Glomerular visceral epithelial cell (primary cell): ENCODE results near the gene SYNE2.
"Not testable (repeated sequence)": the region's sequence is repeated elsewhere in the genome, so short reads cannot be mapped to it uniquely, and the experiment has no call there.

Experiments
- DNase-seq: peaks from one replicate; pipeline ENCODE4 v3.0.0-alpha.2; 2016; ENCODE audit errors: extremely low spot score

Gene SYNE2

GRCh38 chr14:63869940-63870752 lies 17.3 kb downstream of the SYNE2 start:
- not testable (repeated sequence) for DNase-seq

DNA sequence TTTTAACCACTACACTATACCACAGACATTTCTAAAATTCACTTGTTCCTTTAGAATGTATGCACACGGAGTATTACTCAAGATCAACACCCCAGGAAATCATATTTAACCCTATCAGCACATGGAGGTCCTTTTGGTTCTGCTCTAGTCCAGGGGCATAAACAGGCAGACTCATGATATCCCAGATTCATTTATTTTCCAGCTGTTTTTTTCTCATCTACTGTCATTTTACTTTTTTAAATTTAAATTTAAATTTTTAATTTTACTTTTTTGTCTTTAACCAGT lies 17.9 kb downstream of the SYNE2 start:
- DNase-seq = not testable (repeated sequence)

DNA sequence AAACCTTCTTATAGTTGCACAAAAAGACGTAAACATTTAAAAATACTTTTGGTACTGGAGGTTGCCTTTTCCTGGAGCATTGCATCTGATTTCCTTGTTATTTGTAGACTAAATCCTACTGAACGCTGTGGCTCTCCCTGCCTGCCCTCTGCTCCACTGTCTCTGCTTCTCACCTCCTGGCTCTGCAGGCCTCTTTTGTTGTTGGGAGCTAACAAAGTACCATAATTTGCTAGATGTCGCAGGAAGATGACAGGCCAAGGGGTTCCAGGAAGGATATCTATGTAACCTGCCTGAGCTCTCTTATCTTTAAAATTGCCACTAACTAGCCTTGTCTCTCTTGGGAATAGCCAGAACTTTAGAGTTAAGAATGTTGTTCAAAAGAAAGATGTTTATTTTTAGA lies 21.4 kb downstream of the SYNE2 start:
- no peak for DNase-seq

DNA sequence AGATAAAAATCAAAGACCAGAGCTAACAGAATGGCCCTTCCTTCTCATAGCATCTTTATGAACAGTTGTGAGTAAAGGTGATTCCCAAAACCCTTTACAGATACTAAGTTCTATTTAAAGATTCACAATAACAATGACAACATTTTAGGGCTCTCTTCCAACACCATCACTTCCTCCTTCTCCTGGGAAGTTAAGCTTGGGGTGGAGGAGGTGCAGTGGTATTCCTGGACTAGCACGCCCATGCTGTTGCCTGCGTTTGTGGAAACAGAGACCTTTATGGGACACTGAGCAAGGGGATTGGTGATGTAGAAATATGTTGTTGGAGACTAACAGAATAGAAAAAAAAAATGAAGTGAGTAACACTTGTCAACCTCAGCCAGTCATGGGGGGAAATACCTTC lies 22.5 kb downstream of the SYNE2 start:
- DNase-seq = peak; percentile 86

DNA sequence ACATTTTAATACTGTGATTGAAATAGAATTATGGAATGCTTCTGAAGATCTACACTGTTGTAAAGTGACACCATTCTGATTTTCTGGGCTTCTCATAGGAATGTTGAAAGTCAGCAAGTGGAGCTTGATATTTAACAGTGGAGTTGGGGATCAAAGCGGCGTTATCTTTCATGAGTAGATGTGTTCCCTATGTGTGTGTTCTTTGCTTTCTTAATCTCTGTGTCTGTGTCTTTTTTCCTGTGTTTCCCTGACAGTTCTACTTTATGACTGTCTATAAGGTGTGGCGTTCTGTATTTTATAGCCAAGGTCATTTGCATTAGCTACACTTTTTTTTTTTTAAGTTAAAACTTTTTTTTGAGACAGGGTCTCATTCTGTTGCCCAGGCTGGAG lies 24.7 kb downstream of the SYNE2 start:
- no peak for DNase-seq

DNA sequence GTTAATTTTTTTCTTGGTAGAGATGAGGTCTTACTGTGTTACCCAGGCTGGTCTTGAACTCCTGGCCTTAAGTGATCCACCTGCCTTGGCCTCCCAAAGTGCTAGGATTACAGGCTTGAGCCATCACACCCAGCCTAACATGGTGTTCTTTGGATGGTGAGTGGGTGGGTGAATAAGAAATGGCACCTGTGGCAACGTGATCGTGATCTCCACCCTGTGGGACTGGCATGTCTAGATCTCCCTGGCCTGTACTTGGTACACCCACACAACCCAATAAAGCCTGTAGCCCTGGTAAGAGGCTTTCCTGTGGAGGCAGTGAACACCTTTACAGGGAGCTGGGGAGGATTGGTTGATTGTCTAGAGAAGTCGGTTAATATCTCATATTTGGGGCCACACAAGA lies 25.2 kb downstream of the SYNE2 start:
- no peak for DNase-seq

DNA sequence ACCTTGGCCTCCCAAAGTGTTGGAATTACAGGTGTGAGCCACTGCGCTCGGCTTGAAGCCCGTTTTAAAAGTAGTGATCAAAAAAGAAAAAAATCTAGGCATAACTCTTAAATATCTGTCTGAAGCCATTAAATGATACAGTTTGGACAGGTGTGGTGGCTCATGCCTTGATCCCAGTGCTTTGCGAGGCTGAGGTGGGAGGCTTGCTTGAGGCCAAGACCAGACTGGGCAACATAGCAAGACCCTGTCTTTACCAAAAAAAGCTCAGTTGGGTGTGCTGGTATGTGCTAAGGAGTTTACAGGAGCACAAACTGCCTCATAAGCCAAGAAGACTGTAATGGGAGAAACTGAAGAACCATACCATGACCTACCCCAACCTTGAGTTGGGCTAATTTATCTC lies 26.0 kb downstream of the SYNE2 start:
- no peak for DNase-seq

DNA sequence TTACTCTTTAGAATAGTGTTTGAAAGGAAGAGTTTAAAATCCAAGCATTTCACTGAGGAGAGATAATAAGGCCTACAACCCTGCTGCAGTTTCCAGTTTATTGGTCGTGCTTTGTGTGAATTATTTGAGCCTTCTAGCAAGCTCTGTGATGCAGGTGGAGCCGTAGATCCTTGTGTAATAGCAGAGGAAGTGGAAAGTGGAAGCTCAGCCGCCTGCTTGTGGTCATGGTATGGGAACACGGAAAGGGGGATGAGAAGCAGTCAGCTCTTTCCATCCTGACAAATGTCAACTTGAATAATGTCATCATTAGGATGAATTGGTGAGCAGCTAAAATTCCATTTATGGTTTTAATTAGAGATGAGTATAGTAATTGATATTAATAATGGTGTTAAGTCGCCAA lies 29.1 kb downstream of the SYNE2 start:
- no peak for DNase-seq

- no peak for DNase-seq
Observed at GRCh38 chr14:63887899-63888298, 35.1 kb downstream of the SYNE2 start.

DNA sequence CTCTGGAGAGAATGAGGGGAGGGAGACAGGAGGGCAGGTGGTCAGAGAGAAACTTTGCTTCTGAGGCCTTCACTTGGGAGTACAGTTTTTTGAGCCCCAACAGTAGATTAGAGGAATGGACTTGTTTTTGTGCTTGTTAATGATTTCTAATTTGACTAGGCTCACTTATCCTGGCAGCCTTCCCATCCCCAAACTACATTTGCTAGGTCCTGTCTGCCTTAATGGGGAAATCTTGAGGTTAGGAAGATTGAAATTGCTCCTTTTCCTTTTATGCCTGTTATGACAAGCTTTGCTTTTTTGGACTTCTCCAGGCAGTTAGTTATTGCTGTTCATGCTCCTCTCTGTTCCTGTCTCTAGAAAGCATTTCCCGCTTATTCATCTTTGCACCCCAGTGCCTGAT lies 37.7 kb downstream of the SYNE2 start:
- peak; percentile 63 for DNase-seq

- no peak for DNase-seq
Observed at GRCh38 chr14:63891148-63891975, 38.6 kb downstream of the SYNE2 start.

DNA sequence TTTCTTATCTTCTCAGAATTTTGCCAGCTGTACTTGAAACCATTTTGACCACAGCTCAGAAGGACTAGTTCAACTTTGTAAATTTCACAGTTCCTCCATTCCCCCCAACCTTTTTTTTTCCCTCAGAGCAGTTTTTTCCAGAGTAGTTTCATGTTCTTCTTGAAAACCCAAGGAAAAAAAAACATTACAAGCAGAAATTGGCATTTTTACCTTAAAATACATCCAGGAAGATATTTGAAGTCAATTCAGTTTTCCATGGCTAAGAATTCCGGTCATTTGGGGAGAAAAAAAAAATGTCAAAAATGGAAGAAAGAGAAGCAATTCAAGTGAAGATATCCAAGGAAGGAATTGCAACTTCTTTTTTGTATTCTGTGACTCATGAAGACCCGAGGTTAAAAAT lies 39.5 kb downstream of the SYNE2 start:
- DNase-seq = no peak

- DNase-seq = peak; percentile 75
Observed at GRCh38 chr14:63893701-63894458, 41.1 kb downstream of the SYNE2 start.

GRCh38 chr14:63895510-63895909 lies 42.7 kb downstream of the SYNE2 start:
- no peak for DNase-seq

DNA sequence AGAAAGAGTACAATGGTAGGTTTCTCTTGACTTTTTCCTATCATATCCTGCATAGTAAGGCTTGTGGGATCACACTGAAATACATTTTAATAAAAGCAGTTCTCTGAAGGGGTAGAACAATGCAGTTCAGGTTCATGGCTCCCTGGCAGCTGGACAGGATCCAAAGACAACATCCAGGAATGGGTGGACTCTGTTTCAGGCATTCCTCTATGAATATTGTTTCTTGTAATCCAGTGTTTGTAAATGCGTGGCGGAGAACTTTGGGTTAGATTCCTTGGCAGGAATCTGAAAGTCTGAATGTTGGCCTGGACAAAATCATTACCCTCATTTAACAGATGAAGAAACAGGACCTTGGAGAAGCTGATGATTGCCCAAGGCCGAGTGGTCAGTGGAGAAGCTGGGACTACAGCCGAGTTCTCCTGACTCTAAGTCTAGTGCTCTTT lies 43.5 kb downstream of the SYNE2 start:
- DNase-seq = peak; percentile 94

- peak; percentile 36 for DNase-seq
Observed at GRCh38 chr14:63897721-63898163, 44.9 kb downstream of the SYNE2 start.

- no peak for DNase-seq
Observed at GRCh38 chr14:63899953-63900352, 47.1 kb downstream of the SYNE2 start.

- DNase-seq = peak; percentile 40
Observed at GRCh38 chr14:63901434-63902085, 48.8 kb downstream of the SYNE2 start.

- DNase-seq = peak; percentile 26
Observed at GRCh38 chr14:63902375-63902976, 49.7 kb downstream of the SYNE2 start.

DNA sequence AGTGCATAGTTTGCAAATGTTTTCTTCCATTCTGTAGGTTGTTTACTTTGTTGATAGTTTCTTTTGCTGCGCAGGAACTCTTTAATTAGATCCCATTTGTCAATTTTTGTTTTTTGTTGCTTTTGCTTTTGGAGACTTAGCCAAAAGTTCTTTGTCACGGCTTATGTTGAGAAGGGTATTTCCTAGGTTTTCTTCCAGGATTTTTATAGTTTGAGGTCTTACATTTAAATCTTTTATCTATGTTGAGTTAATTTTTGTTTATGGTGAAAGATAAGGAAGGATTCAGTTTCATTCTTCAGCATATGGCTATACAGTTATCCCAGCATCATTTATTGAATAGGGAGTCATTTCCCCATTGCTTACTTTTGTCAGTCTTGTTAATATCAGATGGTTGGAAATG lies 51.9 kb downstream of the SYNE2 start:
- DNase-seq = no peak

GRCh38 chr14:63905370-63905769 lies 52.6 kb downstream of the SYNE2 start:
- no peak for DNase-seq
